Fibroblast of lung (primary cell): Measurements from ENCODE around the gene OASL. TPM values are rescaled to one million over a fixed set of nuclear protein-coding genes. Genes with fewer than 3 reads are reported as not detected.

Source experiments
- DNase-seq, 2 donors: peaks; one replicate each; pipeline versions ENCODE4 v3.0.0 to v3.0.0-alpha.2; 2010; ENCODE audit warnings: low read depth in 2 of 2
- H2AFZ ChIP-seq: 2 replicates; pipeline ENCODE4 v1.5.1; 2012; ENCODE audit warnings: low read length, control low read depth, inconsistent platforms
- H3K27ac ChIP-seq: 2 replicates; pipeline ENCODE4 v1.5.1; 2011; ENCODE audit warnings: low read length, control low read depth; ENCODE audit not compliant: insufficient read depth
- H3K27me3 ChIP-seq: 2 replicates; pipeline ENCODE4 v1.5.1; 2011; ENCODE audit warnings: mild to moderate bottlenecking, low read length; ENCODE audit not compliant: control insufficient read depth, insufficient read depth
- H3K36me3 ChIP-seq: 2 replicates; pipeline ENCODE4 v1.5.1; 2011; ENCODE audit warnings: low read length; ENCODE audit not compliant: control insufficient read depth, insufficient read depth
- H3K4me1 ChIP-seq: 2 replicates; pipeline ENCODE4 v1.5.1; 2011; ENCODE audit warnings: low read length; ENCODE audit not compliant: control insufficient read depth, insufficient read depth; ENCODE audit errors: extremely low read depth
- H3K4me2 ChIP-seq: 2 replicates; pipeline ENCODE4 v1.5.1; 2011; ENCODE audit warnings: low read length, control low read depth; ENCODE audit not compliant: insufficient read depth; ENCODE audit errors: extremely low read depth
- H3K4me3 ChIP-seq, 4 experiments: fragments of 200-600 bp in 1 of 4; sonication (generic) in 1 of 4; replicated peaks in 1 of 4; 2 replicates each; pipeline ENCODE4 v1.5.1; 2011 to 2016; ENCODE audit warnings: low read length in 4 of 4, low read depth in 3 of 4, mild to moderate bottlenecking in 3 of 4, control low read depth in 2 of 4, inconsistent platforms in 1 of 4, mixed read lengths in 1 of 4; ENCODE audit not compliant: insufficient read depth in 1 of 4; ENCODE audit errors: control extremely low read depth in 1 of 4
- H3K79me2 ChIP-seq: 2 replicates; pipeline ENCODE4 v1.5.1; 2012; ENCODE audit warnings: mild to moderate bottlenecking, low read length, inconsistent platforms; ENCODE audit not compliant: control insufficient read depth, insufficient read depth
- H3K9ac ChIP-seq: 2 replicates; pipeline ENCODE4 v1.5.1; 2011; ENCODE audit warnings: mild to moderate bottlenecking, low read length, control low read depth; ENCODE audit not compliant: insufficient read depth
- H3K9me3 ChIP-seq: 2 replicates; pipeline ENCODE4 v1.5.1; 2012; ENCODE audit warnings: low read depth, low read length; ENCODE audit not compliant: control insufficient read depth, insufficient read depth
- H4K20me1 ChIP-seq: 2 replicates; pipeline ENCODE4 v1.5.1; 2011; ENCODE audit warnings: low read length; ENCODE audit not compliant: control insufficient read depth, insufficient read depth; ENCODE audit errors: extremely low read depth
- CTCF ChIP-seq, 2 donors: IDR thresholded peaks in 1 of 2; conservative IDR thresholded peaks in 1 of 2; 1 replicate in 1 of 2; 2 replicates in 1 of 2; pipeline ENCODE4 v1.5.1; 2011 to 2012; ENCODE audit warnings: low read length in 2 of 2, control low read depth in 1 of 2, inconsistent platforms in 1 of 2, low read depth in 1 of 2, mild to moderate bottlenecking in 1 of 2
- EZH2 ChIP-seq: IDR thresholded peaks from 2 replicates; pipeline ENCODE4 v1.5.1; 2012; ENCODE audit warnings: low read length, control low read depth, mild to moderate bottlenecking; ENCODE audit errors: missing control alignments
- polyA plus RNA-seq, 2 donors: library from polyadenylated mRNA; depleted of rRNA in 1 of 2; stranded (reverse) in 1 of 2; unstranded in 1 of 2; fragments of >200 nt; gene quantifications; 2 replicates each; pipeline ENCODE4 v1.2.1, GENCODE V29; 2011 to 2012; ENCODE audit warnings: missing spikeins in 1 of 2
- total RNA-seq: library from RNA; depleted of rRNA; stranded (reverse); fragments of >200 nt; gene quantifications from 2 replicates; pipeline ENCODE4 v1.2.1, GENCODE V29; 2014

Gene OASL
- total and polyA plus RNA-seq, 2 donors (not counting 1 experiment from before 2014, with no cell fraction given), result 0.07 to 1.2 TPM

GRCh38 chr12:121004253-121004815, 34.7 kb downstream of the OASL start:
- Histone ChIP-seq H4K20me1 (no peaks in the 10 kb centered on the region), H3K9me3 (no peaks in the 10 kb centered on the region), H3K4me3 (no peak overlapping the region), H3K4me2 (no peak overlapping the region), H3K79me2 (no peaks in the 10 kb centered on the region), H2AFZ (no peak overlapping the region), H3K9ac (no peak overlapping the region), H3K36me3 (peaks cover 5% of the 10 kb centered on the region), H3K27me3 (no peaks in the 10 kb centered on the region), H3K4me1 (no peaks in the 10 kb centered on the region), H3K27ac (no peak overlapping the region)
- DNase-seq, result no peak
- no peak for TF ChIP-seq CTCF (conservative IDR thresholded peaks at IDR 0.05 in 1 of 2, IDR thresholded peaks at IDR 0.05 in 1 of 2; ENCODE audit: low read depth in 1 of 2, low read length in 2 of 2)
- TF ChIP-seq EZH2, result no peak

GRCh38 chr12:121003650-121004049, 35.4 kb downstream of the OASL start:
- no peaks in the 10 kb centered on the region for H3K79me2 ChIP-seq
- H2AFZ ChIP-seq, result no peak overlapping the region
- no peaks in the 10 kb centered on the region for H3K4me1 ChIP-seq
- H3K4me3 ChIP-seq, result no peak overlapping the region
- no peak for DNase-seq
- no peak overlapping the region for H3K9ac ChIP-seq
- peaks cover 5% of the 10 kb centered on the region for H3K36me3 ChIP-seq
- H3K4me2 ChIP-seq, result no peak overlapping the region
- H3K27me3 ChIP-seq, result no peaks in the 10 kb centered on the region
- TF ChIP-seq EZH2 (no peak), CTCF (conservative IDR thresholded peaks at IDR 0.05 in 1 of 2, IDR thresholded peaks at IDR 0.05 in 1 of 2; ENCODE audit: low read depth in 1 of 2, low read length in 2 of 2) (no peak)
- H4K20me1 ChIP-seq, result no peaks in the 10 kb centered on the region
- H3K27ac ChIP-seq, result no peak overlapping the region
- H3K9me3 ChIP-seq, result no peaks in the 10 kb centered on the region

GRCh38 chr12:121001841-121002483, 37.1 kb downstream of the OASL start:
- H3K4me3 ChIP-seq, result no peak overlapping the region
- no peak for TF ChIP-seq EZH2
- TF ChIP-seq CTCF (conservative IDR thresholded peaks at IDR 0.05 in 1 of 2, IDR thresholded peaks at IDR 0.05 in 1 of 2; ENCODE audit: low read depth in 1 of 2, low read length in 2 of 2), result no peak
- H3K27ac ChIP-seq, result no peak overlapping the region
- no peak overlapping the region for H2AFZ ChIP-seq
- H3K36me3 ChIP-seq, result peaks cover 5% of the 10 kb centered on the region
- H4K20me1 ChIP-seq, result no peaks in the 10 kb centered on the region
- no peaks in the 10 kb centered on the region for H3K4me1 ChIP-seq
- no peaks in the 10 kb centered on the region for H3K79me2 ChIP-seq
- no peak overlapping the region for H3K9ac ChIP-seq
- H3K27me3 ChIP-seq, result no peaks in the 10 kb centered on the region
- no peak overlapping the region for H3K4me2 ChIP-seq
- no peaks in the 10 kb centered on the region for H3K9me3 ChIP-seq
- no peak for DNase-seq
